Activated CD4-positive, alpha-beta T cell treated with anti-CD3 and anti-CD28 coated beads for 36 hours (primary cell): ENCODE results near the gene SPON1. TPM values are rescaled to one million over a fixed set of nuclear protein-coding genes. Genes with fewer than 3 reads are reported as not detected.
A peak's percentile ranks its signal among the peaks of the same experiment; 100 is the strongest.

ENCODE experiments used
- ATAC-seq: fragments of 200-7000 bp; cut with Tn5 transposase; one replicate; pipeline ENCODE4 v1.10.0; 2021; ENCODE audit warnings: mild to moderate bottlenecking, moderate library complexity
- CTCF ChIA-PET: fragments of 350-600 bp; sonication (Branson Sonifier 250); formaldehyde crosslinking; loops from one replicate; lab custom pipeline; 2021; ENCODE audit warnings: antibody characterized with exemption; lab: Charles Lee
- POLR2A ChIA-PET: fragments of 350-600 bp; sonication (Branson Sonifier 250); formaldehyde crosslinking; loops from one replicate; lab custom pipeline; 2021; ENCODE audit warnings: antibody characterized with exemption, inconsistent platforms; lab: Charles Lee
- DNase-seq: peaks from one replicate; pipeline ENCODE4 v3.0.0-alpha.2; 2020
- H3K27ac Mint-ChIP-seq: one replicate; pipeline ENCODE4 v1.8.0; 2021; ENCODE audit warnings: mixed read lengths
- H3K27me3 Mint-ChIP-seq: one replicate; pipeline ENCODE4 v1.8.0; 2021; ENCODE audit warnings: mixed read lengths
- H3K36me3 Mint-ChIP-seq: one replicate; pipeline ENCODE4 v1.8.0; 2021; ENCODE audit warnings: low read depth, mixed read lengths
- H3K4me1 Mint-ChIP-seq: one replicate; pipeline ENCODE4 v1.8.0; 2021; ENCODE audit warnings: mixed read lengths
- H3K4me3 Mint-ChIP-seq: one replicate; pipeline ENCODE4 v1.8.0; 2021; ENCODE audit warnings: mild to moderate bottlenecking, moderate library complexity, mixed read lengths
- H3K9me3 Mint-ChIP-seq: one replicate; pipeline ENCODE4 v1.8.0; 2021; ENCODE audit warnings: low read depth, mixed read lengths
- intact Hi-C, 2 experiments: fragments of 100-400 bp; cut with DNase I in 1 of 2; cut with micrococcal nuclease in 1 of 2; formaldehyde crosslinking; loops; one replicate each; pipeline versions ENCODE4 v1.14.2 to v1.15.1; 2022 to 2024; cut with DNase I, micrococcal nuclease
- total RNA-seq, 2 experiments: library from RNA; stranded (reverse); gene quantifications; one replicate each; pipeline ENCODE4 v1.2.3, GENCODE V29; 2021

Gene SPON1
- total RNA-seq, 2 experiments from 2014 or later: 0.26 to 0.41 TPM

DNA sequence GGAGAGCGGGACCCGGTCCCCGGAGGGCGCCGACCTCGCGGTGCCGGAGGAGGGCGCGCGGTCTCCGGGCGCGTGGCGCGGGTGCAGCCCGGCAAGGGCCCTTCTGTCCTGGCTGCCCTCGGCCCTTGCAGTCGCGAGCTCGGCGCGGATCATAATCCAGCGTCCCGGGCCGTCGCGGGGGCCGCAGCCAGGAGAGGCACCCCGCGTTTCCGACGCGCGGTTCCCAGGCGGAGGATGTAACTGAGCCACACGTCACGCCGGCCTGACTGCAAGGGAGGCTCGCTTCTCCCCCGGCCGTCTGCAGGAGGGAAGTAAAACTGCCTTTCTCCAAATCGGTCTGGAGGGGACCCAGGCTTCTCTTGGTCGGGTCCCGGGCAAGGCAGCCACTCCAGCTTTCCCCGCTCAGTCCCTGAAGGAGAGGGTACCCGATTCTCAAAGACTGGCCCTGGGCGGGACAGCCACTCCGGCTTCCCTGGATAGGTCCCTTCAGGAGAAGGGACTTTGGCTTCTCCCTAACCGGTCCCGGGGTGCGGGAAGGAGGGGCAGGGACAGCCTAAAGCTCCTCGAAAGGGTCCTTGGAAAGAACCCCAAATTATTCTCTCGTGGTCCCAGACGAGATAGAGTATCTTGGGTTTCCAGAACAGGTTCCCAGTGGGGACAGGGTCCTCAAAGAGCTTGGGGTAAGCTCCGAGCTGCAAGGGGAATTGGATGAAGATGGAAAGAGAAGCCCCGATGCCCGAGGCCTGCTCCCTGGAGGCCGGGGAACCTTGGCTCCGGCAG lies 836 bp downstream of the SPON1 start:
- no peak overlapping the region for H3K27ac Mint-ChIP-seq
- intact Hi-C loops: no loop called here
- H3K36me3 Mint-ChIP-seq: no peaks in the 10 kb centered on the region
- CTCF ChIA-PET: interaction anchor here (0.6 to 3.9 kb wide), 14 partner anchors 9 to 941 kb away, joined by 3 to 34 read pairs (median 3); no protein-coding TSS in a partner anchor
- ATAC-seq (peak; percentile 49), DNase-seq (peak; percentile 57)
- peak overlapping the region; percentile 47 for H3K4me3 Mint-ChIP-seq
- POLR2A ChIA-PET: no interaction called here
- no peaks in the 10 kb centered on the region for H3K9me3 Mint-ChIP-seq
- peaks cover 12% of the 10 kb centered on the region for H3K4me1 Mint-ChIP-seq
- peaks cover 47% of the 10 kb centered on the region for H3K27me3 Mint-ChIP-seq

DNA sequence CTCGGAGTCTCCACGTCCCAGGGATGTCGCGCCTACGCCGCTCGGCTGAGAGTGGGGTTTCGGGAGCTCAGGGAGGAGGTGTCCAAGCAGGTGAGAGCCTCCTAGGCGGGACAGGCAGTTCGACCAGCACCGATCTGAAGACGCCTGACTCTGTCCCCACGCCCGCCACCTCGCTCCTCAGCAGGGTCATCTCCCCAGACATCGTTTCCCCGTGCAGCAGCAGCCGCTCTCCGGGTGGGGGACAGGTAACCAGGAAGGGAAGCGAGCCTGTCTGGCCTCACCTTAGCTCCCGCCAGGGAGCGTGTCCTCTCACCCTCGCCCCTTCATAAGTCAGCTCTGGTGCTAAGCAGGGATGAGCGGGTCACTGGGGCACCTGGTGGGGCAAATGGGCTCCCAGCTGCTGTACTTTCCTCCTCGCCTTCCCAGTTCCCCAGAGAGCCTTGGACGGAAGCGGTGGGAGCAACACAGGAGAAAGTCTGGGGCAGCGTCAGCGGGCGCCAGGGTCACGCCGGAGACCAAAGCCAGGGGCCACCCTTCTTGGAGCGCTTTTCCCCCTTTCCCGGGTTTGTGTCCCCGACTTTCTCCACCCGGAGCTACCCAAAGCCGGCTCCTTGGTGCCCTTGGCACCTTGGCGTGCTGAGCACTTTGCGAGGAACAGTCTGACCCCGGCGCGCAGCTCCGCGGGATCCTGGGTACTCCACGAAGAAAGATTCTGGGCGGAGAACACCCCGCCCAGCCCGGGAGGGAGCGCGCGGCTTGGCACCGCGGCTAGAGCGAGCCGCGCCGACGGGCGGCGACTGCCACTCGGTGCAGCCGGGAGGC lies 1.6 kb downstream of the SPON1 start:
- H3K27ac Mint-ChIP-seq: no peak overlapping the region
- ChIA-PET POLR2A (no interaction called here), CTCF (interaction anchor here (0.6 to 3.9 kb wide), 10 partner anchors 10 to 286 kb away, joined by 3 to 34 read pairs (median 4); no protein-coding TSS in a partner anchor)
- H3K4me3 Mint-ChIP-seq: peak overlapping the region; percentile 47
- H3K36me3 Mint-ChIP-seq: no peaks in the 10 kb centered on the region
- H3K27me3 Mint-ChIP-seq: peaks cover 44% of the 10 kb centered on the region
- peak; percentile 28 for DNase-seq
- H3K9me3 Mint-ChIP-seq: no peaks in the 10 kb centered on the region
- peak; percentile 15 for ATAC-seq
- H3K4me1 Mint-ChIP-seq: peaks cover 14% of the 10 kb centered on the region
- intact Hi-C loops: no loop called here

- ATAC-seq (no peak), DNase-seq (no peak)
- intact Hi-C loops: loop anchor here in 1 of 2 experiments (5.0 kb wide), 1 partner anchor 113 kb away; no protein-coding TSS in a partner anchor
- ChIA-PET POLR2A (no interaction called here), CTCF (interaction anchor here (0.7 to 3.9 kb wide), 8 partner anchors 8 to 286 kb away, joined by 3 to 34 read pairs (median 4); no protein-coding TSS in a partner anchor)
- no peak overlapping the region for H3K27ac Mint-ChIP-seq
- H3K4me3 Mint-ChIP-seq: no peak overlapping the region
- peaks cover 19% of the 10 kb centered on the region for H3K4me1 Mint-ChIP-seq
- H3K9me3 Mint-ChIP-seq: no peaks in the 10 kb centered on the region
- H3K27me3 Mint-ChIP-seq: peaks cover 42% of the 10 kb centered on the region
- H3K36me3 Mint-ChIP-seq: no peaks in the 10 kb centered on the region
These were observed 2.2 kb downstream of the SPON1 start for GRCh38 chr11:13964771-13965074.

- H3K36me3 Mint-ChIP-seq: no peaks in the 10 kb centered on the region
- peaks cover 37% of the 10 kb centered on the region for H3K27me3 Mint-ChIP-seq
- CTCF ChIA-PET: interaction anchor here (0.7 to 3.9 kb wide), 9 partner anchors 8 to 286 kb away, joined by 3 to 34 read pairs (median 3); no protein-coding TSS in a partner anchor
- intact Hi-C loops: loop anchor here in 1 of 2 experiments (5.0 kb wide), 1 partner anchor 112 kb away; no protein-coding TSS in a partner anchor
- POLR2A ChIA-PET: no interaction called here
- DNase-seq (no peak), ATAC-seq (no peak)
- H3K4me3 Mint-ChIP-seq: no peak overlapping the region
- H3K27ac Mint-ChIP-seq: no peak overlapping the region
- peaks cover 20% of the 10 kb centered on the region for H3K4me1 Mint-ChIP-seq
- H3K9me3 Mint-ChIP-seq: no peaks in the 10 kb centered on the region
These were observed 2.8 kb downstream of the SPON1 start for GRCh38 chr11:13965337-13965736.

DNA sequence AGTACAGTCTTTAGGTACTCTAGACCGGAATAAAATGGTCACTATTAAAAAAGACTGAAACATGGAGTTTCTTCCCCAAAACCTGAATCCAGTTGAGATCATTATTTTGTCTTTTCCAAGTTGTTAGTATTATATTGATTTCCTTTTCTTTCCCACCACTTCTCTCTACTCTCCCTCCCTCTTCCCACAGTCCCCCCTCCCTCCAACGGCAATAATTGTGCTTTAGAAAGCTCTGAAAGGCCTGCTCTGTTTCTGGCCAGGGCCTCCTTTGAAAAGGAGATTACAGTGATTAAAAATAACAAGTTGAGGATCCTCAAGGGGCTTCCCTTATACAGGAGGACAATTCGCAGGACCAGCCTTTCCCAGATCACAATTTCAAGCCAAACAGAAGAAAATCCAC lies 3.5 kb downstream of the SPON1 start:
- no peaks in the 10 kb centered on the region for H3K9me3 Mint-ChIP-seq
- no peak overlapping the region for H3K4me3 Mint-ChIP-seq
- CTCF ChIA-PET: interaction anchor here (0.9 to 2.4 kb wide), 5 partner anchors 9 to 193 kb away, joined by 3 to 14 read pairs (median 3); no protein-coding TSS in a partner anchor
- POLR2A ChIA-PET: no interaction called here
- ATAC-seq (no peak), DNase-seq (no peak)
- peaks cover 20% of the 10 kb centered on the region for H3K4me1 Mint-ChIP-seq
- intact Hi-C loops: loop anchor here in 1 of 2 experiments (5.0 kb wide), 1 partner anchor 111 kb away; no protein-coding TSS in a partner anchor
- no peak overlapping the region for H3K27ac Mint-ChIP-seq
- no peaks in the 10 kb centered on the region for H3K36me3 Mint-ChIP-seq
- peaks cover 37% of the 10 kb centered on the region for H3K27me3 Mint-ChIP-seq

- intact Hi-C loops: loop anchor here in 1 of 2 experiments (5.0 kb wide), 1 partner anchor 111 kb away; no protein-coding TSS in a partner anchor
- CTCF ChIA-PET: interaction anchor here (1.0 to 2.4 kb wide), 3 partner anchors 10 to 194 kb away, joined by 3 to 14 read pairs (median 3); no protein-coding TSS in a partner anchor
These were observed 4.0 kb downstream of the SPON1 start for GRCh38 chr11:13966486-13966885.

DNA sequence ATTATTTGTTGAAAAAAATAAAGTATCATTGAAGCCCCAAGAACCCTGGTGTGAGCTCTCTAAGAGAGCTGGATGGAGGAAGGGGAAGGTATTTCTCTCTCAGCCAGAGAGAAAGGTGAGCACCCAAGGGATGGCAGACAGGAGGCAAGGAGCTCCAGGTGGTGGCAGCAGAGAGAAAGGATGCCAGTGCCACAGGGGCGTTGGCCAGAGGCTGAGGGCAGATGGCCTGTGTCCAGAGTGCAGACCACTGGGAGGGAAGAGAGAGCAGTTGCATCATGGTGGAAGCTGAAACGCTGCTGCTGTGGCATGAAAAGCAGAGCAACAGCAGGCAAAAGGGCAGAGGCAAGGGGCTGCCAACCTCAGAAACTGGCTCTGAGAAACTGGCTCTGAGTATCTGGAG lies 8.5 kb downstream of the SPON1 start:
- ATAC-seq: no peak
- peaks cover 21% of the 10 kb centered on the region for H3K4me1 Mint-ChIP-seq
- DNase-seq: peak; percentile 48
- H3K9me3 Mint-ChIP-seq: no peaks in the 10 kb centered on the region
- CTCF ChIA-PET: interaction anchor here (0.8 to 7.4 kb wide), 7 partner anchors 9 to 280 kb away, joined by 3 to 42 read pairs (median 4); partner anchors contain the start of gene SPON1
- H3K4me3 Mint-ChIP-seq: no peak overlapping the region
- intact Hi-C loops: loop anchor here in 1 of 2 experiments (1.0 kb wide), 1 partner anchor 177 kb away; no protein-coding TSS in a partner anchor
- no peak overlapping the region for H3K27ac Mint-ChIP-seq
- no peaks in the 10 kb centered on the region for H3K36me3 Mint-ChIP-seq
- POLR2A ChIA-PET: no interaction called here
- peaks cover 11% of the 10 kb centered on the region for H3K27me3 Mint-ChIP-seq

More at GRCh38 chr11:13966486-13966885, 4.0 kb downstream of the SPON1 start:
- no peaks in the 10 kb centered on the region for H3K9me3 Mint-ChIP-seq
- POLR2A ChIA-PET: no interaction called here
- H3K4me3 Mint-ChIP-seq: no peak overlapping the region
- no peak overlapping the region for H3K27ac Mint-ChIP-seq
- peaks cover 20% of the 10 kb centered on the region for H3K4me1 Mint-ChIP-seq
- no peak for DNase-seq
- H3K36me3 Mint-ChIP-seq: no peaks in the 10 kb centered on the region
- H3K27me3 Mint-ChIP-seq: peaks cover 33% of the 10 kb centered on the region
- no peak for ATAC-seq

DNA sequence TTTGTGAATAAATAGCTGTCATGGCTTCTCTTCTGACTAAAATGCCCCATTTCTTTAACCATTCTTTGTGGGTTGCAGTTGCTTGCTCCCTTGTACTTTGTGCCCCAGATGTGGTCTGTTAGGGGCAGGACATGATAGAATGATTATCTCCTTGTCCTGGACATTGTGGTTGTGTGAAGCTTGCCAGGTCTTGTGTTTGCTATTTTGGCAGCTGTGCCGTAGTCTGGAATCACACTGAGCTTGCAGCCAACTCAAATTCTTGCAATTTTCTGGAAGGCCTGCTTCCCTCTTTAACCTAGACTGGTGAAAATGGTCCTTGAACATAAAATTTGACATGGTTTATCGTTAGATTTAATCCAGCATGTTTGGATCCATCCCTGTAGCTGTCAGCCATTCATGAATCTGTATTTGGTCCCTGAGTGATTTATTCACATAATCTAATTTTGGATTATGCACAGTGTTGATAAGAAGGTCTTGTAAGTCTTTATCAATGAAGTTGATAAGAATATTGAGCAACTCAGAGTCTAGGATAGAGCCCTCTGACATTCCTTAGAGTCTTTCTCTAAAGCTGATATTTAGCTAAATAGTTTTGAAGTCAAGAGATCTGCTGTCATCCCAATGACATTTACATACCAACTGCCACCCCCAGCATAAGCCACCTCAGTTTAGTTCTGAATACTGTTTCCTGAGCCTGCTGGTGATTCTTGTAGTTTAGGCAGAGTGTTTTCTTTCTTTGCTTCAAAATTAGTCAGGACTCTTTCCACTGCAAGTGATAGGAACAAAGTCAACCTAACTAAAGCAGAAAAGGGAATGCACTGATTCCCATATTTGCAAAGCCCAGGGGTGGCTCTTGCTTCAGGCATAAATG lies 9.8 kb downstream of the SPON1 start:
- CTCF ChIA-PET: interaction anchor here (0.7 to 7.4 kb wide), 7 partner anchors 9 to 402 kb away, joined by 3 to 42 read pairs (median 5); partner anchors contain the start of gene SPON1
- intact Hi-C loops: no loop called here
- H3K4me3 Mint-ChIP-seq: no peak overlapping the region
- POLR2A ChIA-PET: no interaction called here
- ATAC-seq (peak; percentile 87), DNase-seq (peak; percentile 39)
- H3K27me3 Mint-ChIP-seq: peaks cover 3% of the 10 kb centered on the region
- peaks cover 21% of the 10 kb centered on the region for H3K4me1 Mint-ChIP-seq
- no peaks in the 10 kb centered on the region for H3K36me3 Mint-ChIP-seq
- no peaks in the 10 kb centered on the region for H3K9me3 Mint-ChIP-seq
- H3K27ac Mint-ChIP-seq: no peak overlapping the region

- peak; percentile 69 for ATAC-seq
- intact Hi-C loops: no loop called here
- Mint-ChIP-seq H3K36me3 (no peaks in the 10 kb centered on the region), H3K27me3 (peaks cover 3% of the 10 kb centered on the region), H3K4me3 (no peak overlapping the region), H3K27ac (peak overlapping the region; percentile 21), H3K9me3 (no peaks in the 10 kb centered on the region), H3K4me1 (peaks cover 21% of the 10 kb centered on the region)
- ChIA-PET POLR2A (no interaction called here), CTCF (interaction anchor here (0.7 to 7.4 kb wide), 6 partner anchors 10 to 402 kb away, joined by 3 to 42 read pairs (median 5); partner anchors contain the start of gene SPON1)
- no peak for DNase-seq
These were observed 10.4 kb downstream of the SPON1 start for GRCh38 chr11:13972944-13973343.

DNA sequence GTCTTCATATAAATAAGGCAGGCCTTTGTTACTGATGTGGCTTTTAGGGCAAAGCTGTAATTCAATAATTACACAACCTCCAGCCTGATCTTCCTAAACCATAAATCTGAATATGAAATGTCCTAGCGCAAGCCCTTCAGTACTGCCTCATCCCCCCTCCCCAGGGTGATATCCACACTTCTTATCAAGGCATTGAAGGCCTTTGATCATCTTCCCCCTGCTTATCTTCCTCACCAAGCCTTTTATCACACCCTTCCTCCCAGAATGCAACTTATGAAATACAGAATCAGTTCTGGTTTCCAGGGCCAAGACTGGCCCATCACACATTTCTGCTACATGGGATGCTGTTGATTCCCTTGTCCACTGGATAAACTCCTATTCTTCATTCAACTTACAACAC lies 12.1 kb downstream of the SPON1 start:
- intact Hi-C loops: no loop called here
- peaks cover 3% of the 10 kb centered on the region for H3K27me3 Mint-ChIP-seq
- POLR2A ChIA-PET: no interaction called here

More for the DNA sequence above, 12.1 kb downstream of the SPON1 start:
- H3K4me3 Mint-ChIP-seq: no peak overlapping the region
- no peak for DNase-seq
- no peak for ATAC-seq
- H3K27ac Mint-ChIP-seq: no peak overlapping the region
- H3K36me3 Mint-ChIP-seq: no peaks in the 10 kb centered on the region
- H3K4me1 Mint-ChIP-seq: peaks cover 15% of the 10 kb centered on the region
- CTCF ChIA-PET: interaction anchor here (0.5 to 7.4 kb wide), 2 partner anchors 175 to 273 kb away, joined by 3 to 42 read pairs; no protein-coding TSS in a partner anchor
- H3K9me3 Mint-ChIP-seq: no peaks in the 10 kb centered on the region
